Mesenchymal stem cell (in vitro differentiated cells and primary cell): ENCODE measurements around the gene ANXA8L1.
"Not testable (repeated sequence)": the region's sequence is repeated elsewhere in the genome, so short reads cannot be mapped to it uniquely, and the experiment has no call there.

Experiments used
- DNase-seq: peaks from one replicate; pipeline ENCODE4 v3.0.0-alpha.2; 2013
- H2AFZ ChIP-seq: one replicate; pipeline ENCODE4 v1.6.1; 2013; ENCODE audit warnings: low read depth, mild to moderate bottlenecking, control low read depth, inconsistent platforms, low read length, moderate library complexity
- H2AK5ac ChIP-seq: 2 replicates; pipeline ENCODE4 v1.6.1; 2013; ENCODE audit warnings: low read length, moderate library complexity, mild to moderate bottlenecking, inconsistent platforms; ENCODE audit not compliant: severe bottlenecking
- H2BK120ac ChIP-seq: one replicate; pipeline ENCODE4 v1.6.1; 2013; ENCODE audit warnings: low read depth, mild to moderate bottlenecking, inconsistent platforms, low read length, moderate library complexity
- H2BK12ac ChIP-seq, 2 experiments: one replicate each; pipeline ENCODE4 v1.6.1; 2013; ENCODE audit warnings: inconsistent platforms in 2 of 2, low read length in 2 of 2, mild to moderate bottlenecking in 2 of 2, moderate library complexity in 2 of 2, control low read depth in 1 of 2
- H2BK15ac ChIP-seq: one replicate; pipeline ENCODE4 v1.6.1; 2013; ENCODE audit warnings: mild to moderate bottlenecking, low read depth, inconsistent platforms; ENCODE audit not compliant: poor library complexity, severe bottlenecking
- H2BK5ac ChIP-seq: 2 replicates; pipeline ENCODE4 v1.6.1; 2013; ENCODE audit warnings: low read depth, mild to moderate bottlenecking, low read length, control low read depth, inconsistent platforms; ENCODE audit not compliant: poor library complexity, severe bottlenecking
- H3K14ac ChIP-seq, 2 experiments: one replicate each; pipeline ENCODE4 v1.6.1; 2013; ENCODE audit warnings: inconsistent platforms in 2 of 2, low read length in 2 of 2, control low read depth in 1 of 2, mild to moderate bottlenecking in 1 of 2, moderate library complexity in 1 of 2
- H3K18ac ChIP-seq, 2 experiments: one replicate each; pipeline ENCODE4 v1.6.1; 2013; ENCODE audit warnings: inconsistent platforms in 2 of 2, low read length in 2 of 2, control low read depth in 1 of 2, low read depth in 1 of 2, mild to moderate bottlenecking in 1 of 2
- H3K23ac ChIP-seq, 2 experiments: one replicate each; pipeline ENCODE4 v1.6.1; 2013; ENCODE audit warnings: inconsistent platforms in 2 of 2, low read length in 2 of 2, mild to moderate bottlenecking in 2 of 2, moderate library complexity in 2 of 2, control low read depth in 1 of 2
- H3K27ac ChIP-seq: 2 replicates; pipeline ENCODE4 v1.5.1; 2013; ENCODE audit warnings: mild to moderate bottlenecking, moderate library complexity, low read length, control low read depth, inconsistent platforms; ENCODE audit not compliant: poor library complexity, severe bottlenecking
- H3K27me3 ChIP-seq, 2 experiments: 2 replicates each; pipeline versions ENCODE4 v1.6.1 to v1.7.0; 2013; ENCODE audit warnings: low read length in 2 of 2, mild to moderate bottlenecking in 2 of 2, moderate library complexity in 2 of 2, control low read depth in 1 of 2, inconsistent platforms in 1 of 2; ENCODE audit not compliant: control insufficient read depth in 1 of 2, insufficient read depth in 1 of 2
- H3K36me3 ChIP-seq, 2 experiments: 2 replicates each; pipeline versions ENCODE4 v1.6.1 to v1.7.0; 2013; ENCODE audit warnings: low read length in 2 of 2, control low read depth in 1 of 2, inconsistent platforms in 1 of 2, low read depth in 1 of 2, mild to moderate bottlenecking in 1 of 2; ENCODE audit not compliant: insufficient read depth in 2 of 2, control insufficient read depth in 1 of 2
- H3K4ac ChIP-seq, 2 experiments: one replicate each; pipeline ENCODE4 v1.6.1; 2013; ENCODE audit warnings: inconsistent platforms in 2 of 2, low read length in 2 of 2, mild to moderate bottlenecking in 2 of 2, moderate library complexity in 2 of 2, control low read depth in 1 of 2, low read depth in 1 of 2
- H3K4me1 ChIP-seq: 2 replicates; pipeline ENCODE4 v1.6.1; 2013; ENCODE audit warnings: low read depth, low read length, control low read depth; ENCODE audit not compliant: control insufficient read depth, insufficient read depth
- H3K4me2 ChIP-seq: 2 replicates; pipeline ENCODE4 v1.6.1; 2013; ENCODE audit warnings: low read length, mild to moderate bottlenecking, inconsistent platforms; ENCODE audit not compliant: poor library complexity, severe bottlenecking
- H3K4me3 ChIP-seq, 2 experiments: 2 replicates each; pipeline versions ENCODE4 v1.5.1 to v1.7.0; 2013; ENCODE audit warnings: low read length in 2 of 2, mild to moderate bottlenecking in 2 of 2, control low read depth in 1 of 2, low read depth in 1 of 2; ENCODE audit not compliant: insufficient read depth in 1 of 2
- H3K79me1 ChIP-seq: replicated peaks from 2 replicates; pipeline ENCODE4 v1.6.1; 2013; ENCODE audit warnings: mild to moderate bottlenecking, control low read depth, low read length, inconsistent platforms; ENCODE audit not compliant: poor library complexity, severe bottlenecking
- H3K9ac ChIP-seq: 2 replicates; pipeline ENCODE4 v1.7.0; 2013; ENCODE audit warnings: mild to moderate bottlenecking, low read length, moderate library complexity
- H3K9me3 ChIP-seq: 2 replicates; pipeline ENCODE4 v1.7.0; 2013; ENCODE audit warnings: mild to moderate bottlenecking, low read length; ENCODE audit not compliant: control insufficient read depth
- H4K8ac ChIP-seq: one replicate; pipeline ENCODE4 v1.6.1; 2013; ENCODE audit warnings: inconsistent platforms, mild to moderate bottlenecking, low read length, moderate library complexity
- H4K91ac ChIP-seq: one replicate; pipeline ENCODE4 v1.6.1; 2013; ENCODE audit warnings: mild to moderate bottlenecking, low read length, inconsistent platforms
- WGBS: methylation state at CpG from one replicate; pipeline ENCODE4 v1.1.7; 2013; ENCODE audit warnings: mixed read lengths; 5-methylcytosine and 5-hydroxymethylcytosine counted together

The ANXA8L1 gene

GRCh38 chr10:46419570-46420379, 44.2 kb downstream of the ANXA8L1 start:
- H3K79me1 ChIP-seq, H3K36me3 ChIP-seq, H2BK120ac ChIP-seq, H3K9me3 ChIP-seq, H2BK12ac ChIP-seq, H3K27me3 ChIP-seq, H3K27ac ChIP-seq, H3K4me3 ChIP-seq, H4K91ac ChIP-seq, H3K4me1 ChIP-seq, H3K4ac ChIP-seq, H3K4me2 ChIP-seq, H3K18ac ChIP-seq, H4K8ac ChIP-seq, H3K9ac ChIP-seq, DNase-seq, H3K14ac ChIP-seq, H2BK15ac ChIP-seq, H2BK5ac ChIP-seq, H2AK5ac ChIP-seq, H3K23ac ChIP-seq, H2AFZ ChIP-seq: not testable (repeated sequence)
- no CpG with 5 or more reads among the region's 13 CpGs for WGBS

- not testable (repeated sequence) for H4K8ac ChIP-seq, H3K23ac ChIP-seq, H3K27ac ChIP-seq, H2BK5ac ChIP-seq, H2BK15ac ChIP-seq, H3K14ac ChIP-seq, H3K9ac ChIP-seq, H3K27me3 ChIP-seq, H3K4me2 ChIP-seq, H3K4me1 ChIP-seq, H2AK5ac ChIP-seq, H3K4ac ChIP-seq, DNase-seq, H3K79me1 ChIP-seq, H3K9me3 ChIP-seq, H4K91ac ChIP-seq, H2BK12ac ChIP-seq, H3K4me3 ChIP-seq, H2BK120ac ChIP-seq, H2AFZ ChIP-seq, H3K18ac ChIP-seq, H3K36me3 ChIP-seq
- no CpG with 5 or more reads among the region's 2 CpGs for WGBS
Measured at GRCh38 chr10:46423550-46423949, 48.0 kb downstream of the ANXA8L1 start.

DNA sequence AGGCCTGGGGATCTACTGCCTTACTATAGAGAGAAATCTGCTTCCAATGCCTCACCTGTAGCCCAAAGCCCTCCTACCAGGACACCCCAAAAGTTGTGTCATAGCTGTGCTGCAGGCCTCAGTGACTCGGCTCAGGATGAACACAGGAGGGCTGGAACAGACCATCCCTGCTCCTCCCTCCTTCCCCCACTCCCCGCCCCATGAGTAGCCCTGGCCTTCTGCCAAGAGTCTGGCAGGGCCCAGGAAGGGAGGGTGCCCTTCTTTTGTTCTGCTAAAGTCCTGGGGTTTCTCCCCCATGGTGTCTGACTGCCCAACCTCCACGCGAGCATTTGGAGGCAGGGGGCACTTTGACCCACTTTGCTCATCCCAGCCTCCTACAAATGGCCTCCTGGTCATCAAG, 65.4 kb downstream of the ANXA8L1 start:
- not testable (repeated sequence) for H3K23ac ChIP-seq, H3K79me1 ChIP-seq, H2AFZ ChIP-seq, H4K91ac ChIP-seq, H2AK5ac ChIP-seq, H2BK15ac ChIP-seq, DNase-seq, H4K8ac ChIP-seq, H3K4ac ChIP-seq, H2BK5ac ChIP-seq, H2BK12ac ChIP-seq, H3K9ac ChIP-seq, H3K9me3 ChIP-seq, H2BK120ac ChIP-seq, H3K27me3 ChIP-seq, H3K36me3 ChIP-seq, H3K14ac ChIP-seq, H3K4me3 ChIP-seq, H3K18ac ChIP-seq, H3K4me2 ChIP-seq, H3K4me1 ChIP-seq, H3K27ac ChIP-seq
- WGBS = no CpG with 5 or more reads among the region's 4 CpGs
